Measurements from ENCODE around the gene AFF2.

Gene AFF2

GRCh38 chrX:149007423-149007822, 507.0 kb downstream of the AFF2 start:
- no peak for DNase-seq (ENCODE audit: low read depth in 2 of 2)

- DNase-seq (ENCODE audit: low read depth in 2 of 2): no peak
Observed at GRCh38 chrX:149010013-149010852, 509.8 kb downstream of the AFF2 start.

- DNase-seq (ENCODE audit: low read depth in 2 of 2): no peak
Observed at GRCh38 chrX:149010853-149011224, 510.4 kb downstream of the AFF2 start.

- DNase-seq (ENCODE audit: low read depth in 2 of 2): no peak
Observed at GRCh38 chrX:149013081-149013480, 512.7 kb downstream of the AFF2 start.

- DNase-seq (ENCODE audit: low read depth in 2 of 2): no peak
Observed at GRCh38 chrX:149021159-149021558, 520.7 kb downstream of the AFF2 start.

GRCh38 chrX:149022485-149022884, 522.1 kb downstream of the AFF2 start:
- no peak for DNase-seq (ENCODE audit: low read depth in 2 of 2)

GRCh38 chrX:149032449-149032848, 532.0 kb downstream of the AFF2 start:
- no peak for DNase-seq (ENCODE audit: low read depth in 2 of 2)

- no peak for DNase-seq (ENCODE audit: low read depth in 2 of 2)
Observed at GRCh38 chrX:149036086-149036485, 535.7 kb downstream of the AFF2 start.

- no peak for DNase-seq (ENCODE audit: low read depth in 2 of 2)
Observed at GRCh38 chrX:149037281-149037870, 537.0 kb downstream of the AFF2 start.

- DNase-seq (ENCODE audit: low read depth in 2 of 2): no peak
Observed at GRCh38 chrX:149039057-149039456, 538.6 kb downstream of the AFF2 start.

GRCh38 chrX:149040873-149041535, 540.6 kb downstream of the AFF2 start:
- DNase-seq (ENCODE audit: low read depth in 2 of 2): no peak

- no peak for DNase-seq (ENCODE audit: low read depth in 2 of 2)
Observed at GRCh38 chrX:149043401-149043800, 543.0 kb downstream of the AFF2 start.

GRCh38 chrX:149044471-149044870, 544.1 kb downstream of the AFF2 start:
- no peak for DNase-seq (ENCODE audit: low read depth in 2 of 2)

GRCh38 chrX:149045645-149046210, 545.3 kb downstream of the AFF2 start:
- DNase-seq (ENCODE audit: low read depth in 2 of 2): no peak
